HG03064 (cell line): ENCODE results near the gene TRIM66.

ENCODE experiments used
- ATAC-seq: cut with Tn5 transposase; IDR thresholded peaks from one replicate; pipeline ENCODE4 v1.9.1; 2021; ENCODE audit warnings: low read depth; ENCODE audit not compliant: unreplicated experiment

The TRIM66 gene

DNA sequence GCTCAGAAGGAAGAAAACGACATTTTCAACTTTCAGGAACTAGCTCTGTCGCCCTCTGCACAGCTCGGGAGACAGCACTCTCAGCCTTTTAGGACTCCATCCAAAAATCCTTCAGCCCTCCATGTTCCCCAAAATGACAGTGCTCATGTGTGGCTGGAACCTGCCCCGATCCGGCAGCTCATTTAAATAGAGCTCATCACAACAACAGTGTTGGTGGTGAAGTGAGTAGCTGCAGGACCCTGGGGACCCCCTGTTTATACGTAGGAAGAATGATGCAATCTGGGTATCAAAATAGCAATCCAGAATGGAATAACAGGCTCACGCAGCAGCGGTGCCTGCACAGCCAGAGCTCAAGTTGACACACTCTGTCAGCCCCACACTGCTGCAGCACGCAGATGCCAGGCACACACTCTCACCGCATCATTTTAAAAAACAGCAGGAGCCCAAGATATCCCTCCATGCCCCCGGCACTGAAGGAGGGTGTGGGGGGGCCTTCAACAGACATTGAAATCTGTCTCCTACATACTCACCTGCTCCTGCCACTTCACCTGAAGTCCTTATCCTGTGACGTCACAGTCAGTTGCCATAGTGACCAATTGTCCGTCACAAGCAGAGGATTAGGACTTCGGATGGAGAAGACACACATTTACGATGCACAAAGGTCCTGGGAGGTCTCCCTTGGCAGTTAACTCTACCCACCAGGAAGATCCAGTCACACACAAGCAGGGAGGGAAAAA, 24.0 kb downstream of the TRIM66 start:
- no peak for ATAC-seq

DNA sequence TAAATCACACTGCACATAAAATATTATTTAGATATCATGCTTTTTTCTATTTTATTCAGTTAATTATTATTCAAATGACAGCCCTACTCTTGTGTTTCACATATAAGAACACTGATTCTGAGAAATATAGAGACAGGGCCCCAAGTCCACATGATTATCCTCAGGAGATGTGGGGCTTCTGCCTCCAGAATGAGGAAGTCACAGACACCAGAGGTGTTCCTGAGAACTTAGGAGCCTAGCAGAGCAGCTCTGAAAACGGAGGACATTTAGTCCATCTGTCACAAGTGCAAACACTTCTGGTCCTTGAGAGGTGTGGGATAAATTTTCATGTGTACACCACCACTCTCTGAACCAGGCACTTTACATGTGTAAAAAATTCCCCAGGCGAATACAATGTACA, 26.2 kb downstream of the TRIM66 start:
- ATAC-seq: no peak

DNA sequence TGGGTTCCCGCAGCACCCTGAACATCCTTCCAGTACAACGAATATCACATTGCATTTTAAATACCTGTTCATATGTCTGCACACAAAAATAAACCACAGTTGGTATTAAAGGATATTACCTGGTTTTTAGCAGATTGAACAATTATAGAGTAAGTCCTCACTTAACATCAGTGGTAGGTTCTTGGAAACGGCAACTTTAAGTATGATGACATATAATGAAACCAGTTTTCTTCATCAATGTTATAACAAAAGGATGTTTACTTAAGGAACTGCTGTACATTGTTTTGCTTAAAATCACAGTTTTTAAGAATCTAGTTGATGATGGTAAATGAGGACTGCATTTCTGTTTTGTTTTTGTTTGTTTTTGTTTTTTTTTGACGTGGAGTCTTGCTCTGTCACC, 28.0 kb downstream of the TRIM66 start:
- no peak for ATAC-seq

DNA sequence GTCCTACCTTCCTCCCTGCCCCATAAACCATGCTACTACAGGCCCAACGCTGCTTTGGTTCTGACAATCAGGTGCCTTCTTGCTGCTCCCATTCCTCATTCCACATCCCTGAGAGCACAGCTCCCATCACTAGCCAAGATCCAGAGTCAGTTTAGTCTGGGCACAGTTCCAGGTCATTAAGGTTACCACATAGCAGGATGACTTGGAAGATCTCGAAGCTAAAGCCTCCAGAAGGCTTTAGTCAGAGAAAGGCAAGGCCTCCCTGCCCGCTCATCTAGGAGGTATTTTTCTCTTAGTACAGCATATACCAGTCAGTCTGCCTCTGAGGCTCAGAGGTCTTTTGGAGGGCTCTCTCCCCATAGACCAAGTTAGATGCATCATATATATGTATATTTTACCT, 30.3 kb downstream of the TRIM66 start:
- no peak for ATAC-seq

DNA sequence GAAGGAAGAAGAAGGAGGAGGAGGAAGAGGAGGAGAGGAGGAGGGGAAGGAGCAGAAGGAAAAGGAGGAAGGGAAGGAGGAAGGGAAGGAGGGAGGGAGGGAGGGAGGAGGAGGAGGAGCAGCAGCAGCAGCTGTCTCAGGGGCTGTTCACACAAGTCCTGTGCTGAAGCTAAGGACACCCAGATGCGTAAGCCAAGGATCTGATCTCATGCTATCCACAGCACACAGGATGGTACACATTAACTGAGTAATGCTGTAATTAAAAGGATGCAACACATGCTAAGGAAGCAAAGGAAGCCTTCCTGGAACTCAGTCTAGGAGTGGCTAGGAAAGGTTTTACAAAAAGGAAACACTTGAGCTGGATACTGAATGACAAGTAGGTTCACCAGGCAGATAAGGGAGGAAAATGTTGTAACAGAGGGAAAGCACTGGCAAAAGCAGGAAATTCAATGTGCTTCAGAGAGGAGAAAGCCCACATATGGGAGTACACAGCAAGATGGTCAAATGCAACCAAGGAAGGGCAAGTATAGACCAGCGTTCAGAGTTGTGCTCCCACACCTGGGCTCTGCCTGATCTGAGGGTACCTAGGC, 32.0 kb downstream of the TRIM66 start:
- no peak for ATAC-seq

DNA sequence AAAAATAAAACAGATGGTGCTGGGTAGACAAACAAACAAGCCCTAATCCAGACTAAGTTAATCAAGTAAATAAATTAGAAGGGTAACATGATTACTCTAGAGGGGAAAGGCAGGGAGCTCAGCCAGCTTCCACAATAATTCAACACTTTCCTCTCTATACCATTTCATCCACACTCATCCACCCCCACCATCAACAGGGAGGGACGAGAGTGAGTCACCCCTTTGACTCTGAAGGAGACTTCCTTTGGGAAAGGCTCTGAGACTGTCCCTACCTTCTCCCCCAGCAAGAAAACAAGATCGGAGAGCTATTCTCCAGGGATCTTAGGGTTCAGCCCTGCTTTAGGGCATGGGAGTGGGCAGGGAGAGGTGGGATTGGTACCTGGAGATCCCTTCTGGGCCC, 33.1 kb downstream of the TRIM66 start:
- ATAC-seq: no peak

DNA sequence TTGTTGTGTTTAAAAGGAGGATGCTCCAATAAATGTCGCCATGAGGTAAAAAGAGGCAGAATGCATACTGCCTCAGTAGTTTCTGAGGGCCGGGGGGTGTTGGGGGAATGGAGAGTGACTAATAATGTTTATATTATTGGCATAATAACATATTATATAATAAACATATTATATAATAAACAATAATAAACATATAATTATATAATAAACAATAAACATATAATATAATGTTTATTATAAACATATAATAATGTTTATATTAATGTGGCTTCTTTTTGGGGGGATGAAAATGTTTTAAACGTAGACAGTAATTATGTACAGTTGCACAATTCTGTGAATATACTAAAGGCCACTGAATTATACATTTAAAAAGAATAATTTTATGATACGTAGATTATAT, 35.6 kb downstream of the TRIM66 start:
- no peak for ATAC-seq

DNA sequence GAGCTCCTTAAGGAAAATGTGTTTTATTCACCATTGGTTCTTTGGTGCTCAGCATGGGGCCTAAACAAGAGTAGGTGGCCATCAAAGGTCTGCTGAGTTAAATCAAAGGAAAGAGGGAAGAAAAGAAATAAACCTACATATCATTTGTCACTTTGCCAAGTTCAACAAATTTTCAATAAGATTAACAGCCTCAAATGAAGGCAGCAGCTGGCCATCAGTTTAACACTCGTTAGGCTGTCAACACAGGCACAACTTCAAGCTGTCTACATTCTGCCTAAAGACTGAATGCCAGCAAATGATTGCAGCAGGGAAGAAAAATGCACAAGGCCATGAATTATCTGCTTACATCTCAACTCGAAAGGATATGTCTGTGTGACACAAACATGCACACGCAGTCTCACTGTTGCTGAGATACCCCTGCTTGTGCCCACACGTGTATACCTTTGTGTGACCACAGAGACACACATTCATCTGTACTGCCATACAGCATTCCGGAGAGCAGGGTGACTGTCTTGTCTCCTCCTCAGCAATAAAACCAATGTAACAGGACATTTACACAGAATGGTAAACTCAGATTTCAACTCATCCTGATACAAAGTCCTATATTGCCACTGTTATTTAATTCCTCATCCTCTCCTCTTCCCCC, 40.1 kb downstream of the TRIM66 start:
- ATAC-seq: no peak

DNA sequence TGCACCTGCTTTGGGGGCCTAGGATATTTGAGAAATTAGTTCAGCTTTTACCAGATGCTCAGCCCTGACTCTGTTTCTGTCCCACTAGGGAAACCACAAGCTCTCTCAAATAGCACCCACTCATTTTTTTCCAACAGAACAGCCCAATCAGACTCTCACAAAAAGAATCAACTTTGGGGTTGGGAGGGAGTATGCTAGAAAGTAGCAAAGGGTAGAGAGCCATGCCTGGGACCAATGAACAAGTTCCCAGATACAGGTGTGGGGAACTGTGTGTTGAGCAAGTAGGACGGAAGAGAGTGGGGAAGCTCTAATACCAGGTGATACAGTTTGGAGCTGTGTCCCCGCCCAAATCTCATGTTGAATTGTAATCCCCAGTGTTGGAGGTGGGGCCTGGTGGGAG, 41.1 kb downstream of the TRIM66 start:
- ATAC-seq: no peak

DNA sequence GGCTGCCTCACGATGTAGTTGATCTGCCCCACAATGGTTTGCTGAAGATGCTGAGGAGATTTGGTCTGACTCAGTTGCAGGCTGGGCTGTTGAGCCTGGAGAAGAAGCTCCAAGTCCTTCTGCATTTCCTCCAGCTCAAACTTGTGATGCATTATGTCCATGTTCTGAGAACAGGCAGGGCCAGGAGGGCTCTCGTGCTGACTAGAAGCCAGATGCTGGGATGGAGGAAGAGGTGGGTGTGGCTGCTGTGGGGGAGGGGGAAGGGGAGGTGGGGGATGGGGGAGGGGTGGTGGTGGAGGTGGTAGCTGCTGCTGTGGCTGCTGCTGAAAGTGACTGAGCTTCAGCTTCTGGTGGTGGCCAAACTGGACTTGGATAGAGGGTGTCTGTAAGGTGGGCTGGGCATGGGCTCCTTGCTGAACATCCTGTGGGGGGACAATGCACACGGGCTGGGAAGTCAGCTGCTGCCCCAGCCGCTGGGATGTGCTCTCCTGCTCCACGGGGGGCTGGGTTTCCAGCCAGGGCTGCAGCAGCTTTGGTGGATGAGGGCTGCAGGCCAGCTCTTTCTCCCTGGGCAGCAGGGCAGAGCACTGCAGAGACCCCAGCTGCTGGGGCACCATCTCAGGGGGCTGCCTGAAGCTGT, 42.1 kb downstream of the TRIM66 start:
- ATAC-seq: no peak

DNA sequence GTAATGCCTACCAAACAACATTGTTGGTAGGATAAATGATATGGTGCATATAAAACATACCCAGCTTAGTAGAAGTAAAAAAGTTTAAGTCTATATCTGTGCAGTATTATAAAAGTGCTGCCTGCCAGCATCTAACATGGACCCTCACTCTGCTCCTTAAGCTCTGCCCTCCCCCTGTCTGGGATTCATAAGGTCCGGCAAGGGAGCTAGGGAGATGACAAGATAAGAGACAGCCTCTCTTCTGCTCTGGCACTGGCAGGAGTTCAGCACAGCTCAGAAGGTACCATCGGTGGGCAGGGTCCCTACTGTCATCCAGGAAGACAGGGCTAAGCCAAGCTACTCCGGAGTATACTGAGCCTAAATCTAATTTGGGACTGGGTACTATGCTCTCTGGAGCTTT, 42.8 kb downstream of the TRIM66 start:
- no peak for ATAC-seq

DNA sequence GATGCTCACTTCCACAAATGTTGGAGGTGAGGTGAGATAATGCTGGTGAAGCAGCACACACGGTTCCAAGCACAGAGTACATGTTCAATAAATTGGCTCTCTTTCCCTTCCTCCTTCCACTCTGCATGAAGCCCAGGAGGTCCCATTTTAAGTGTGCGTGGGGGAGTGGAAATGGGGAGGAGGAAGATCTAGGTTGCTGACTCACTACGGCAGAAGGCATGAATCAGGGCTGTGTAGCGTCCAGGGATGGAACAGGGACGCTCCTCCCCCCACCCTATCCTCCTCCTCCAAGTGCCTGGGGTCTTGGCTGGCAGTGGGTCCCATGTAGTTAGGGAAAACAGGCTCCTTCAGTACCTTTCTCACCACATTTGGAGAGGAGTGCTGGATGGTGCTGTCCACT, 44.2 kb downstream of the TRIM66 start:
- ATAC-seq: no peak

DNA sequence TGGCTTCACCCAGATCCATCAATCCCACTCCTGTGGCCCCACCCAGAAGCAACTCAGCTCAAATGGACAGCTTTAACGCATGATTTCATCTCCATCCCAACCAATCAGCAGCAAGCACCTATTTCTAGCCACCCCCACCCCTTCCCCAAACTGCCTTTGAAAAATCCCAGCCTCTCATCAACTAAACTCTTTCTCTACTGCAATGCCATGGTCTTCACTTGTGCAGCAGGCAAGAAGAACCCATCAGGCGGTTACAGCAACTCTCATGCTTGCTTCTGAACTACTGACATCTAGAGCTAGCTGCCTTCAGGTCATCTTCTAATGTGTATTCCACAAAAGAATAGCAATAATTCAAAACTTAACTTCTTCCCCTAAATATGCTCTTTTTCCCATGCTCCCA, 46.3 kb downstream of the TRIM66 start:
- ATAC-seq: no peak

DNA sequence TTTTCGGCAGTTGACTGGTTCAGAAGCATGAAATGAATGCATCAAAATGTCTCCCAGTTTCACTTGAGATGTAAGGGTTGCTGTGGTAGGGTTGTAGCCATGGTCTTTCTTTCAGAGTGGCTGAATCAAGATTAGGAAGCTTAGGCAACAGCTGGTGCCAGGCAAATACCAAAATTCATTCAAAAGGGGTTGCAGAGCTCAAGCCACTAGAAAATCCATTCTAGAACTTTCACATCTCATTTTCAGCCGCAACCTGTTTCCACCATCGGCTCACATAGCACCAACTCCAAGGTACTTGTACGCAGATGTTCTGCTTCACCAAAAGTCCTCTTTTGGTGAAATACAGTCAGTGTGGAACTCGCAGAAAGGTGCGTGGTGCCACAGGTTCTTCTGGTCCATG, 48.0 kb downstream of the TRIM66 start:
- ATAC-seq: no peak

DNA sequence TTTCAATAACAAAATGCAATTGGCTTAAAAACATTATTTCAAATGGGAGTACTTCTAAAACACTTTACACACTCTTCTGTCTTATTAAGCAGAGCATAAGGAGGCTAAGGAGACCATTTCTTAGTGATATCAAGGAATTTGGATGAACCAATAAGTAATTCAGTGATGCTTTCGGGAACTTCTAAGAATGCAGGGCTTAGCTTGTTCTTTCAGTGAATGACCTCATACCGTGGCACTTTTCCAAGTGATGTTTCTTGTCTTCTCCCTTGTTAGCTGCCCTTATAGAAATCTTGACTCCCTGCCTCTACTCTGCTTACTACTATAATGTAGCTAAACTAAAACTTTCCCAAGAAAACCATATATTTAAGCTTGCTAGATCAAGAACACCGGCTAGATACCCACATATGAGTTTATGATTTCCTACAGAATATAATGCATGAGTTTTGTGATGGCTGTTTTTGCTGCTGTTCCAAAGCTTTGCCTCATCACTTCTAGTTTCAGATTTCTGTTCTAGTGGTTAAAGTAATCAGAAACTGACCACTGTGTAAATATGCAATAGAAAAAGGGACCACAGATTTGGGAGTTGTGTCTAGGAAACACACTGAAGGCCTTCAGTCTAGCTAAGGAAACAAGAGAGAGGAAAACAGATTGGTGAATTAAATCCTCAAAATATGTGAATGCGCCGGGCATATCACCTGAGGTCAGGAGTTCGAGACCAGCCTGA, 50.9 kb downstream of the TRIM66 start:
- ATAC-seq: no peak

DNA sequence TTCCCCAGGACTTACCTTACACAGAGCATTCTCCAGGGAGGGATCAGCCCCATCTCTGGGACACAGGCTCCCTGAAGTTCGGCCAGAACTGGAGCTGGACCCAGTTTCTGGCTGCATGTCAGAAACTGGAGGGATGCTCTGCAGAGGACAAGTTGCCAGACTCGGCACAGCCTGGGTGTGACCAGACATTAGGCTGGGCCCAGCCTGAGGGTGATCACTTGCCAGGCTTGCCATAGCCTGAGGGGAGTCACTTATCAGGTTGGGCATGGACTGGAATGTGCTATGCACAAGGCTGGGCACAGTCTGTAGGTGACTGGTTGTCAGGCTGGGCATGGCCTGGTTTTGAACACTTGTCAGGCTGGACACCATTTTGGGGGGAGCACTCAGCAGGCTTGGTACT, 57.8 kb downstream of the TRIM66 start:
- ATAC-seq: no peak

DNA sequence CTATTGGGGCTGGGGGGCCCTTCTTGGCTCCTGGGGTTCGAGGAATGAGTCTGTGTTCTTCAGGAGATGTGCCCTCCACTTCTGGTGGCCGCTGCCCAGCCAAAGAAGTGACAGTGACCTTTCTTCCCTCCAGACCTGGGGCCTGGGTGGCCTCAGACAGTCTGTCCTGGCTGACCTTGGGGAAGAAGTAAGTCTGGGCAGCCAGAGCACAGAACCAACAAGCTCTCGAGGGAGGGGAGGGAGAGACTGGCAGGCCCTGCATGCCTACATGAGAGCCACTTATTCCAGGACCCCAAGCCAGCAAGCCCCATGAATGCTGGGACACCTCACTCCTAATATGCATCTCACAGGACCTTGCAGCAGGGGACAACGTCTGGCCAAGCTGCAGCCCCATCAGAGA, 61.3 kb downstream of the TRIM66 start:
- no peak for ATAC-seq

DNA sequence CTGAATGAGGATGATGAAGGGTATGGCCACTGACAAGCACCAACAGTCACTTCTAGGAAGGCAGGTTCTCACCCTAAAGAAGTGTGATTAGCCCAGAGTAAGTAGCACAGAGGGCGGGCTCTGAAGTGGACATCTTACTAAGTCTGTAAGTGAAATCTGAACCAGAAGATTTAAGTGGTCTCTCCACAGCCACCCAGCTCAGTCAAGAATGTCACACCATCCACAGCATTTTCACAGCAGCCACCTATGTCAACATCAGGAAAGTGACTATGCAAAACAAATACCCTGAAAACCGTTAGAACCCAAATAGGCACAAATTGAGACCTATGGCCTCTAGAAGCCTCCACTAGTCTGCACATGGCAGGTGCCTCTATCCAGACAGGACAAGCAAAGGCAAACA, 65.4 kb downstream of the TRIM66 start:
- ATAC-seq: no peak

DNA sequence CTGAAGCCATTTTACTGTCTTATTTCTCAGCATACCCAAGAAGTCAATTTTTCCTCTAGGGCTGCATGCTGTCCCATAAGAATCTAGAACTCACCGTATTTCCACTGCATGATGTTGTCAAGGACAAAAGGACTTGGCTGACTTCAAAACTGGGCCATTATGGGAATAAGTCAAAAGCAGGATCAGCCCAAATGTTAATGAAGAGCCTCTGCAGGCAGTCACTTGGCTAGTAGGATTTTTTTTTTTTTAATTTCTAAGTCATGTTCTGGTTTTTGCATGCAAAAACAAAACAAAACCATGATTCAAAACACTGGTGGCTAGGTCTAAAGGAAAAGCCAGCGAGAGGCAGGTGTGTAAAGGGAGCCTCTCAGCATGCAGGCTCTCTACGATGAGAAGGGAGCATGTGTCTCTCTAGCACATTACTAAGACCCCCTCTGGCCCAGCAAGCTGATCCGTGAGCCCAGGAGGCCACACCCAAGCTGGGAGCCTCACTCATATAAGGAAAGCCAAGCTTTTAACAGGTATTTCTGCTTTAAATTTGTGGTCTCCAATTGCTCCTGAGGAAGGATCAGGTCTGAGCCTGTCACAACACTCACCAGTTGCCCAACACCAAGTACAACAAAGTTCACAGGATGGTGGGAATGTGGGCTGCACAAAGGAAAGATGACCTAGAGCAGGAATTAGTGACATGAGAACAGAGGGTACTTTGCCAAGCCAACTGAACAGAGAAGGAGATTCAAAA, 67.0 kb downstream of the TRIM66 start:
- ATAC-seq: no peak

DNA sequence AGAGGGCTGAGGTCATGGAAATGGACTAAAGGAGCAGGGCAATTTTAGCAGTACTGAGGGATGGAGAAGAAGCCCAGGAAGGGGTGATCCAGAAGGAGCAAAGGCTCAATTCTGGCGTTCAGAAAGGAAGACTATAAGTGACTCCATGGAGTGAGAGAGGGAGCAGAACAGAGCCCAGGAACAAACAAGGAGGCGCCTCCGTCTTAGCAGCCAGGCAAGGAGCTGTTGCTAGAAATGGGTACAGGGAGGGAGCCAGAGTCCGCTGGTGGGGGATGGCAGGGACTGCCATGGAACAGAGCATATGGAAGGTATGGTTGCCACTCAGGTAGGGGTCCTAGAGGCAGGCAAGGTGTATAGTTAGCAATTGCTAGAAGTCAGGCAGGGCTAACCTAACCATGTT, 68.0 kb downstream of the TRIM66 start:
- no peak for ATAC-seq
